Thoracic aorta endothelial cell (primary cell): ENCODE results near the gene RAB6B. TPM values are rescaled to one million over a fixed set of nuclear protein-coding genes. Genes with fewer than 3 reads are reported as not detected.

Source experiments
- total RNA-seq: library from RNA; depleted of rRNA; stranded (reverse); fragments of >200 nt; gene quantifications from 2 replicates; pipeline ENCODE4 v1.2.3, GENCODE V29; 2012

Gene RAB6B
- total RNA-seq = 0.66 and 0.72 TPM in 2 replicates

DNA sequence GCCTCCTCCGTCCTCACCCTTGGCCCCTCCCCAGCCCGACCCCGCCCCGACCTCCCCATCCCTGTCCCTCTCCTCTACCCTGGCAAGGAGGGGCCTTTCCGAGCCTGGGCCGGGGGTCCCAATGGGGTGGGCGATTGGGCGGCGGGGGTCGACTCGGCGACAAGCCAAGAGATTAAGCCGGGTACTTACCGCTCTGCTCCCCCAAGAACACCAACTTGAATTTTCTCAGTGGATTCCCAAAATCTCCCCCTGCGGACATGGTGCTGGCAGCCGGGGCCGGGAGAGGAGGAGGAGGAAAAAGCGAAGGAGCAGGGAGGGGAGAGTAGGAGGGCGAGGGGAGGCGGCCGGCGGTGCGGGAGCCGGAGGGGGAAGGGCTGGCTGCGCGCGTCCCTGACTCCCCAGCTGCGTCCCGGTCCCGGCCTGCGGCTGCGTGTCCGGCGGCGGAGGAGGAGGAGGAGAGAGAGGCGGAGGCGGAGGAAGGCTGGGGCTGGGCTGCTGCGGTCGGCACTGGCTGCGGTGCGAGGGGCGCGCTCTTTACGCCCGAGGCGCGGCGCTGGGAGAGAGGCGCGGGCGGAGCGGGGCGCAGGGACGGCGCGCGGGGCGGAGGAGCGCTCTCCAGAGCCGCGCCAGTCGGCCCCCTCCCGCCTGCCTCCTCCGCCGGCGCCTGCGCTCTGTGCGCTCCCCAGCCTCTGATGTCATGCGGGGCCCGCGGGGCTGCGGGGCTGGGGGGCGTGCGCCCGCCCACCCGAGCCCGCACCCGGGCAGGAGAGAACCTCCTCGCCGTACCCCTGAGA lies at the start of gene RAB6B:
RAB6B (minus strand) TSS at position 675 of the 794 bp plus-strand sequence; CDS start at position 259, 416 bp downstream.

DNA sequence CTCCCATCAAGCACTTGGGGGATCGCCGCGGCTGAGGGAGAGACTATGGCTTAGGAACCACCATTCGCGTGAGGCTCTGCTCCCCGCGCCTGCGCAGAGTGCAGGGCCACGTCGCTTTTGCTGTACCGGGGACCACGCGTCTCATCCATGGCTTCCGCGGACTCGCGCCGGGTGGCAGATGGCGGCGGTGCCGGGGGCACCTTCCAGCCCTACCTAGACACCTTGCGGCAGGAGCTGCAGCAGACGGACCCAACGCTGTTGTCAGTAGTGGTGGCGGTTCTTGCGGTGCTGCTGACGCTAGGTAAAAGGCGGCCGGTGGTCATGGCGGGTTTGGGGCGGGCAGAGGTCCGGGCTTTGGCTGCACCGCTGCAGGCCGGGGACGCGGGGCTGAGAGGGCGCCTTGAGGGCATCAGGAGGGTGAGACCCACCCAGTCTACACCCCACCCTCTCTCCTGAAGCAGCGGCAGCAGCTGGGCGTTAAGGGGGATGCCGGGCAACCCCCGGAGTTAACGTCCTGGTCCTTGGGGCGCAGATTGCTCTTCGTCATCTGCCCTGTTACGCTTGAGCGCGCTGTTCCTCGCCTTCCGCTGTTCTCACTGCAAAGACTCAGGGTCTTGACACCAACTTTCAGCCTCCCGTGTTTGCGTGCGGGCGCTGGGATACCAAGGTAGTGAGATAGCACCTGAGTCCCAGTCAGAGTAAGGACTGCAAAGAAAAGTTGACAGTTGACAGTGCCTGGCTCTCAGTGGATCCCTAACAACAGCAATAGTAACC lies 89.8 kb downstream of the RAB6B start, which contains the start of gene SRPRB:
SRPRB (plus strand) TSS at position 114 of the 774 bp plus-strand sequence; CDS start at position 148, 34 bp downstream.

Other genes with a start within 250 kb of the RAB6B start
- gene TOPBP1, start 233.9 kb downstream of the RAB6B start, total RNA-seq = 83.0 and 92.5 TPM in 2 replicates
- 0.14 TPM in 1 of 2 replicates, not detected in the other for gene TF, start 149.5 kb downstream of the RAB6B start, total RNA-seq
- 55.2 and 68.4 TPM in 2 replicates for gene SRPRB, start 90.1 kb downstream of the RAB6B start, total RNA-seq
- 0.93 and 2.2 TPM in 2 replicates for gene SLCO2A1, start 134.0 kb upstream of the RAB6B start, total RNA-seq